GM19240 (cell line): ENCODE measurements around the gene ZSWIM5.
A peak's percentile ranks its signal among the peaks of the same experiment; 100 is the strongest.
"Not testable (repeated sequence)": the region's sequence is repeated elsewhere in the genome, so short reads cannot be mapped to it uniquely, and the experiment has no call there.

Experiments used
- DNase-seq: peaks from one replicate; pipeline ENCODE4 v3.0.0; 2011; ENCODE audit warnings: low spot score; ENCODE audit not compliant: insufficient read length

ZSWIM5 gene

DNA sequence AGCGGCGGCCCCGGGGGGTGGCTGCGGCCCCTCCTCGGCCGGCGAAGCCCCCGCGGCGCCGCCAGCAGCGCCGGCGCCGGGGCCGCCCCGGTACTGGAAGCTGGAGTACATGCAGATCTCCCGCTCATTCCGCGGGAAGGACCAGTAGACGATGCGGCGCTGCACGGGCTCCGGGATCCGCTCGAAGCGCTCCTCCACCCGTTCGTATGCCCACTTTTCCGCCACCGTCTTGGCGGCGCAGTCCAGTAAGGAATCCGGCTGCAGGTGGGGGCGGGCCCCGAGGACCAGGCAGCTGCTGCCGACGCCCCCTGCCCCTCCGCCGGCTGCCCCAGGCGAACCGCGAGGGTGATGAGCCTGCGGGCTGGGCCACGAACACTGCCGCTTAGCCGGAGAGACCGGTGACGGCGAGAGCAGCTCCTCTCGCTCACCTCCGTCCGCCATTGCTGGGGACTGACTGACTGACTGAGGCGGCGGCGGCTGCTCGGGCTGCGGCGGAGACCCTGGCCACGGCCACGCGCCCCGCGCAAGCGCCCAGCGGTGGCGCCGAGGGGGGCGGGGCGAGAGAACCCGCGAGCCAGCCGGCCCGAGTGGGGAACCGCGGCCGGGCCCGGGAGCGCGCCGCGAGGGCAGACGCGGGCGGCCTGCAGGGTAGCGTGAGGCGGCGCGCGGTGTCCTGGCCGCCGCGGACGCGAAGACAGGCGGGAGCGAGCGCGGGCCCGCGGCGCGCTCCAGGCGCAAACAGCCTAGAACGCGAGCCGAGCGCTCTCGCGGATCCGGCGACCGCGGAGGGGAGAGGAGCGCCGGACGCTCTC is at the start of gene ZSWIM5:
ZSWIM5 (minus strand) TSS at position 696 of the 812 bp plus-strand sequence; CDS start at position 441, 255 bp downstream.
- peak; percentile 43 for DNase-seq

DNA sequence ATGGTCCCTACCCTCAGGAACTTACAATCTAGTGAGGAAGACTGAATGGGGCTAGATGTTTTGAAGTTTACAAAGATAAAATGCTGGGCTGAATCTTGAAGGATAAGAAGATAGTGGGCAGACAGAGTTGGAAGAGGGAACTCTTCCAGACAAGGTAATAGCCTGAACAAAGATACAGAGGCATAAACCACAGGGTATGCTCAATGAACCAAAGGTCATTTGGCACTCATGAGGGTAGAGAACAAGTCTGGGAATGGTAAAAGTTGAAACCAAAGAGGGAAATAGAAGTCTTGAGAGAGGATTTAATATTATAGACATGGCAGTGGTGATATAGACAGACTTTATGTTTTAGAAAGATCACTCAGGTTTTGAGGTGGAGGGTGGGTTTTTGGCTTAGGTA is 48.1 kb upstream of the ZSWIM5 start:
- DNase-seq, result no peak

DNA sequence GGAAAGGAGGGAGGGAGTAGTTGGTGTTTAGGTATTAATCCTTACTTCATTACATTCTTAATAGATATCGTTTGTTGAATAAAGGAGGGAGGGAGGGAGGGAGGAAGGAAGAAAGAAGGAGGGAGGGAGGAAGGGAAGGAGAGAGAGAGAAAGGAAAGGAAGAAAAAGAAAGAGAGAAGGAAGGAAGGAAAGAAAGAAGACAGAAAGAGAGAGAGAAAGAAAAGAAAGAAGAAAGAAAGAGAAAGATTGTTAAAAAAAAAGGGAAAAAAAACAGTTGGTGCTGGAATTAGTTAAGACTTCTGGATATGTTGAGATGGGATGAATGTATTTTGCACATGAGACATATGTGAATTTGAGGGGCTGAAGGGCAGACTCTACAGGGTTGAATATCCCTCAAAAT is 44.1 kb upstream of the ZSWIM5 start:
- no peak for DNase-seq

DNA sequence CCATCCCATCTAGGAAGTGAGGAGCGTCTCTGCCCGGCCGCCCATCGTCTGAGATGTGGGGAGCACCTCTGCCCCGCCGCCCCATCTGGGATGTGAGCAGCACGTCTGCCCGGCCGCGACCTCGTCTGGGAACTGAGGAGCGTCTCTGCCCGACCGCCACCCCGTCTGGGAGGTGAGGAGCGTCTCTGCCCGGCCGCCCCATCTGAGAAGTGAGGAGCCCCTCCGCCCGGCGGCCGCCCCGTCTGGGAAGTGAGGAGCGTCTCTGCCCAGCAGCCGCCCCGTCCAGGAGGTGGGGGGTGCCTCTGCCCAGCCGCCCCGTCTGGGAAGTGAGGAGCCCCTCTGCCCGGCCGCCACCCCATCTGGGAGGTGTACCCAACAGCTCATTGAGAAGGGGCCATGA is 41.6 kb upstream of the ZSWIM5 start:
- DNase-seq, result not testable (repeated sequence)

DNA sequence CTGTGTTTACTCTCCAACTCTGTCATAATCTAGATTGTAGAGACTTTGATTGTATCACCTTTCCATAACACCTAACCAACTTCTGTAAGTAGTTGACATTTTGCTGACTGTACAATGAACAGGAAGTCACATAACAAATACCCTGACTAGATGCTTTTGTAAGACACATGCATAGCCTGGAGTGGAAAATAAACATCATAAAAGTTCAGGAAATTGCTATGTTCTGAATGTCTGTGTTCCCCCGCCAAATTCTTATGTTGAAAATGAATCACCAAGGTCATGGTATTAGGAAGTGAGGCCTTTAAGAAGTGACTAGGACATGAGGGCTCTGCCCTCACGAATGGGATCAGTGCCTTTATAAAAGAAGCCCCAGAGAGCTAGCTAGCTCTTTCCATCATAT is 40.4 kb upstream of the ZSWIM5 start:
- no peak for DNase-seq

DNA sequence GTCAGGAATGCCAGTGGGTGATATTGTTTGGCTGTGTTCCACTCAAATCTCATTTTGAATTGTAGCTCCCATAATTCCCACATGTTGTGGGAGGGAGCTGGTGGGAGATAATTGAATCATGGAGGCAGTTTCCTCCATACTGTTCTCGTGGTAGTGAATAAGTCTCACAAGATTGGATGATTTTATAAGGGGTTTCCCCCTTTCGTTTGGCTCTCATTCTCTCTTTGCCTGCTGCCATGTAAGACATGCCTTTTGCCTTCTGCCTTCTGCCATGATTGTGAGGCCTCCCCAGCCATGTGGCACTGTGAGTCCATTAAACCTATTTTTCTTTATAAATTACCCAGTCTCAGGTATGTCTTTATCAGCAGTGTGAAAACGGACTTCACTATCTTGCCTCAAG is 40.0 kb upstream of the ZSWIM5 start:
- DNase-seq, result not testable (repeated sequence)

DNA sequence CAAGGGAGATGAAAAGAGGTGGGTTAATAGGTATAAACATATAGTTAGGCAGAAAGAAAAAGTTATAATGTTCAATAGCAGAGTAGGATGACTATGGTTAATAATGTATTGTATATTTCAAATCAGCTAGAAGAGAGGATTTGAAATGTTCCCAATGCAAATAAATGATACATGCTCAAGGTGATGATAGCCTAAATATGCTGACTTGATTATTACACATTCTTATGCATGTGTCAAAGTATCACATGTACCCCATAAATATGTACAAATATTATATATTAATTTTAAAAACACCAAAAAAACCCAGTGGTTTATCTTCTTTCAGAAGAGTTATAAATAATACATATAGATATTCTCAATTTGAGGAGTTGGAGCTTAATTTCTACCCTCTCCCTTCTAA is 38.3 kb upstream of the ZSWIM5 start:
- no peak for DNase-seq

DNA sequence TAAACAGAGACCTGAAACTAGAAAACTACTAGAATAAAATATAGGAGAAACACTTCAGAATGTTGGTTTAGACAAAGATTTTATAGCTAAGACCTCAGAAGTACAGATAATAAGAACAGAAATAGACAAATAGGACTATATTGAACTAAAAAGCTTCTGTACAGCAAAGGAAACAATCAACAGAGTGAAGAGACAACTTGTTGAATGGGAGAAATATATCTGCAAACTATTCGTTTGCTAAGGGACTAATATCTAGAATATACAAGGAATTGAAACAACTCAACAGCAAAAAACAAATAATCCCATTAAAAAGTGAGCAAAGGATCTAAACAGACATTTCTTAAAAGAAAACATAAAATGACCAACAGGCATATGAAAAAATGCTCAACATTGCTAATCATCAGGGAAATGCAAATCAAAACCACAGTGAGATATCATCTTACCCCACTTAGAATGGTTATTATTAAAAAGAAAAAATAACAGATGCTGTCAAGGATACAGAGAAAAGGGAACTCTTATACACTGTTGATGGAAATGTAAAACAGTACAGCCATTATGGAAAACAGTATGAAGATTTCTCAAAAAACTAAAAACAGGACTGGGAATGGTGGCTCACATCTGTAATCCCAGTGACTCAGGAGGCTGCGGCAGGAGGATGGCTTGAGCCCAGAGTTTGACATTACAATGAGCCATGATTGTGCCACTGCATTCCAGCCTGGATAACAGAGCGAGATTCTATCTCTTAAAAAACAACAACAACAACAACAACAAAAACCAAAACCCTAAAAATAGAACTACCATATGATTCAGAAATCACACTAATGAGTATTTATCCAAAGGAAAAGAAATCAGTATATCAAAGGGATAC is 37.3 kb upstream of the ZSWIM5 start:
- no peak for DNase-seq

DNA sequence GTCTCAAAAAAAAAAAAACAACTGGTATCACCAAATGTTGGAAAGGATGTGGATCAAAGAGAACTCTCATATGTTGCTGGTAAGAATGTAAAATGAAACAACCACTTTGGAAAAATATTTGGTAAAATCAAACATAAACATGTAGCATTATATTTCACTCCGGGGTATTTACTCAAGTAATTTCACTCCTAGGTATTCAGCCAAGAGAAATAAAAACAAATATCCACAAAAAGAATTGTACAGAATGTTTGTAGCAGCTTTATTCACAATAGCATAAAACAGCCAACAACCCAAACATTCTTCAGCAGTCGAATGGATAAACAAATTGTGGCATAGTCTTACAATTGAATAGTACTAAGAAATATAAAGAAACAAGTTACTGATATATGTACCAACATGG is 32.4 kb upstream of the ZSWIM5 start:
- no peak for DNase-seq

DNA sequence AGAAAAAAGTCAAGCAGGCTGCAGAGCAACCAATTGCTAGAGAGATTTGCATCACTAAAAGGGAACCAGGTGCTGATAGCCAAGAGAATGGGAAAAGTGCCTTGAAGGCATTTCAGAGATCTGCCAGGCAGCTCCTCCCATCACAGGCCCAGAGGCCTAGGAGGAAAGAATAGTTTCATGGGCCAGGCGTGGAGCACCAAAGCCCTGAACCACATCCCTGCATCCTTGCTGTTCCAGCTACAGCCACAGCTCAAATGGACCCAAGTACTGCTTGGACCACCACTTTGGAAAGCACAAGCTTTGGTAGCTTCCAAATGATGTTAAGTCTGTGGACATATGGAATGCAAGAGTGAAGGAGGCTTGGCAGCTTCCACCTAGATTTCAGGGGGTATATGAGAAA is 29.7 kb upstream of the ZSWIM5 start:
- DNase-seq, result no peak

DNA sequence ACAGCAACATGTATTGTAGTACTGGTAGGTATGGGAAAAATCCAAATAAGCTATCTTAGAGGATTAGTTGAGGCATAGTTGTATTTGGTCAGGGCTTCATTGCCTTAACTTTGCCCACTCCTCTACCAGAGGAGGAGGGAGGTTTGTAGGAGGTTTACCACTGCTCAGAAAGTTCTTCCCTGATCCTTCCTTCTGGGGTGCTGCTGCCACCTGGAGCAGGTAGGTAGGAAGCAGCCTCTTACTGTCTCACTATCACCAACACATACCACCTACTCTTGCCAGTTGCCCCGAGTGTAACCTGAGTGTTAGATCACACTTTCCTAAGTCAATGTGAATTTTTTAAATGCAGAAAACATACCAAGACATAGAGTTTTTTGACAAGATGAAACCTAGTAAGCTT is 24.1 kb upstream of the ZSWIM5 start:
- no peak for DNase-seq

DNA sequence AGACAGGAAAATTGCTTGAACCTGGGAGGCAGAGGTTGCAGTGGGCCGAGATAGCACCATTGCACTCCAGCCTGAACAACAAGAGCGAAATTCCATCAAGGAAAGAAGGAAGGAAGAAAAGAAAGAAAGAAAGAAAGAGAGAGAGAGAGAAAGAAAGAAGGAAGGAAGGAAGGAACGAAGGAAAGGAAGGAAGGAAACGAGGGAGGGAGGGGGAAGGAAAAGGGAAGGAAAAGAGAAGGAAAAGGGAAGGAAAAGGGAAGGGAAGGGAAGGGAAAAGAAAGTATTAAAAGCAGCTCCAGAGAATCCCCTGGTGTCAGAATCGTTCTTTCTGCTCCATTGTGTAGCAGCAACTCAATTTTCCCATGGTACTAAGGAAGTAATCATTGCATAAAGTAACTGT is 19.2 kb upstream of the ZSWIM5 start:
- DNase-seq, result no peak

DNA sequence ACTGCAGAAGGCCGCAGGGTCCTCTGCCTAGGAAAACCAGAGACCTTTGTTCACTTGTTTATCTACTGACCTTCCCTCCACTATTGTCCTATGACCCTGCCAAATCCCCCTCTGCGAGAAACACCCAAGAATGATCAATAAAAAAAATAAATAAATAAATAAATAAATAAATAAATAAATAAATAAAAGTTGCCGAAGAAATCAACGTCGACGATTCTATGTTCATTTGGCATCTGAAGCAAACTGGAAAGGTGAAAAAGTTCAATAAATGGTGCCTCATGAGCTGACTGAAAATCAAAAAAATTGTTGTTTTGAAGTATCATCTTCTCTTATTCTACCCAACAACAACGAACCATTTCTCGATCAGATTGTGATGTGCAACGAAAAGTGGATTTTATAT is 17.3 kb upstream of the ZSWIM5 start:
- not testable (repeated sequence) for DNase-seq

DNA sequence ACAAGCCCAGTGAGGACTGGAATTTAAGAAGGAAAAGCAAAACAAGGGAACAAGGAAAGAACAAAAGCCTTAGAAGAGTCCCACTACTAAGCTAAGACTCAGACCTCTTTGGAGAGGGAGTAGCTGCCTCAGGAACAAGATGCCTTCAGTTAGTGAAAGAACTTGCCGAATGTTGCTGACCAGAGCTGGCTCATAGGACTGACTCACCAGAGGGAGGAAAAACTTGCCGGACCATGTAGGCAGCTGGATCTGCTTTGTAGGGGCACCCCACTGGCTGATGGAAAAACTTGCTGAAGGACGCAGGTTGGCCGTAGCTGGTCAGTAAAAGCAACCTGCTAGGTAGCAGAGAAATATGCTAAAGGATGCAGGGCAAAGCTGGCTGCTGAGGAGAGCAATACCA is 15.3 kb upstream of the ZSWIM5 start:
- no peak for DNase-seq

DNA sequence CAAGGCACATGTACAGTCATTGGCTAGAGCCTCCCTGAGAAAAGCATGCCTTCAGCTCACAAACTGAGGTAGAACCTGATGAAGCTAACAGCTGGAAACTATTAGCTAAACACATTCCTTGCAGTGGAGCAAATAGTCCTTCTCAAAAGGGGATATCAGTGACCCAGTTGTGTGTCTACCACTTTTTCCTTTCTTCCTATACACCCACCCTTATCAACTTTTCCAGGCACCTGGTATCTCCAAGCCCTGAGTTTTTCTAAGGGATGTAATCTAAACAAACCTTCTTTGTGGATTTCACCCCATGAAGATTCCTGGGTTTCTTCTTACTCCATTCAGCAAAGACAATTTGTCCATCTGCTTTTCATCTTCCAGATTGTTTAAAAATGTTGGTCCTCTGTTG is 10.5 kb upstream of the ZSWIM5 start:
- no peak for DNase-seq

DNA sequence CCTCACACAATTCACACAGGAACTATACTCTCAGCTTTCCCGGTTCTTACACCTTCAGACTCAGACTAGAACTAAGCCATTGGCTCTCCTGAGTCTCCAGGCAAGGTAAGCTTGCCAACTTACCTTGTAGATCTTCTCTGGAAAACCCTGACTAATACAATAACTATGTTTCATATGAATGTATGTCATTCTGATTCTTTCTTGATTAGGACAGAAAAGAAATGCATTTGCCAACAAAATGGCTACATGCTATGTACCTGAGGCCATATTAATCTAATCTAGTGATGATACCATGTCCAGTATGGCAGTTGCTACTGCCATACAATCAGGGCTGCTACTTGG is 9.8 kb upstream of the ZSWIM5 start:
- no peak for DNase-seq

DNA sequence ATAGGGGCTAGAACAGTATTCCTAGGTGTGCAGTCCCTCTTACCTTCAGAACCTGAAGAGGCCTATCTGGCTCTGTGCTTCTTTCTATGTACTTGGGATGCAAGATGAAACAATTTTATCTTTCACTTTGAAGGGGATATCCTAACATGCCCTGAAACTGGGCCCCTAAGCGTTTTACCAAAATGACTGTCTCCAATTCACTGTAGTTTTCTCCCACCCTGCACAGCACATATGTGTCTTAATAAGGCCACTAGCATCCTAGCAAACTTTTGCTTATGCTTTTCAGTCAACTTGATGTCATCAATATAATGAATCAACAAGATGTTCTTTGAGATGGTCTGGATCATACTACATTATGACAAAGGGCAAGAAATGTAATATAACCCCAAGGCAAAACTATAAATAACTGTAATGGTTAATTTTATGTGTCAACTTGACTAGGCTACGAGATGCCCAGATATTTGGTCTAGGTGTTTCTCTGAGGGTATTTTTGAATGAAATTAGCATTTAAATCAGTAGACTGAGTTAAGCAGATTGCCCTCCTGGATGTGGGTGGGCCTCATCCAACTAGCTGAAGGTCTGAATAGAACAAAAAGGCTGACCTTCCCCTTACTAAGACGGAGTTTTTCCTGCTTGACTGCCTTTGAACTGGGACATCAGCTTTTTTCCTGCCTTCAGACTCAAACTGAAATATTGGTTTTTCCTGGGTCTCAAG is 9.2 kb upstream of the ZSWIM5 start:
- DNase-seq, result no peak

DNA sequence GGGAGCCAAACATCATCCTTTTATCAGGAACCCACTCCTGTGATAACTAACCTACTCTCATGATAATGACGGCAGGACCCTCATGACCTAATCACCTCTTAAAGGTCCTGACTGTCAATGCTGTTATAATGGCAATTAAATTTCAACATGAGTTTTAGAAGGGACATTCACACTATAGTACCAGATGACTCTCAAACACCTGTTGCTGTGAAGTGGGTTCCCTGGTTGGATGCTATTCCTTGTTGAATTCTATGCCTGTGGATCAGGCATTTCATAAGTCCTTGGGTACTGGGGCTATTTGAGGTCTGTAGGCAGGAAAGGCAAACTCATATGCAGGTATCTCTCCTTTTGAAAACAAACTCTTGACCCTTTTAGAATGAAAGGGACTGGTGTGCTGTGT is 7.5 kb upstream of the ZSWIM5 start:
- DNase-seq, result no peak

DNA sequence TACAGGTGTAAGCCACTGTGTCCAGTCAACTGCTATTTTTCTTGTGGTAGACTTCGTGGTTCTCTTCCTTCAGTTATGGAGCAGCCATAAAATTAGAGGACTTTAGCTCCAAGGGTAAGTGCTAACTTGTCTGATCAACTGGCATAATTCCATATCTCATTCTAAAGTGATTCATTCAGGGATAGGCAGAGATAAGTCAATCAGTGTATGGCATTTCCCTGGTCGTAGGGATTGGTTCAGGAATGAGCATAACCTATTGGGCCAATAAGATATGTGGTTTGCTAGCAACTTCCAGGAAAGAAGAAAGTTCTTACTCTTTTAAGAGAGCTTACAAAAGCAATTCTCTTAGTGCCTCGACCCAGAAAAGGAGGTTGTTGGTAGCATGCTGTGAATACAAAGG is 4.7 kb upstream of the ZSWIM5 start:
- no peak for DNase-seq

DNA sequence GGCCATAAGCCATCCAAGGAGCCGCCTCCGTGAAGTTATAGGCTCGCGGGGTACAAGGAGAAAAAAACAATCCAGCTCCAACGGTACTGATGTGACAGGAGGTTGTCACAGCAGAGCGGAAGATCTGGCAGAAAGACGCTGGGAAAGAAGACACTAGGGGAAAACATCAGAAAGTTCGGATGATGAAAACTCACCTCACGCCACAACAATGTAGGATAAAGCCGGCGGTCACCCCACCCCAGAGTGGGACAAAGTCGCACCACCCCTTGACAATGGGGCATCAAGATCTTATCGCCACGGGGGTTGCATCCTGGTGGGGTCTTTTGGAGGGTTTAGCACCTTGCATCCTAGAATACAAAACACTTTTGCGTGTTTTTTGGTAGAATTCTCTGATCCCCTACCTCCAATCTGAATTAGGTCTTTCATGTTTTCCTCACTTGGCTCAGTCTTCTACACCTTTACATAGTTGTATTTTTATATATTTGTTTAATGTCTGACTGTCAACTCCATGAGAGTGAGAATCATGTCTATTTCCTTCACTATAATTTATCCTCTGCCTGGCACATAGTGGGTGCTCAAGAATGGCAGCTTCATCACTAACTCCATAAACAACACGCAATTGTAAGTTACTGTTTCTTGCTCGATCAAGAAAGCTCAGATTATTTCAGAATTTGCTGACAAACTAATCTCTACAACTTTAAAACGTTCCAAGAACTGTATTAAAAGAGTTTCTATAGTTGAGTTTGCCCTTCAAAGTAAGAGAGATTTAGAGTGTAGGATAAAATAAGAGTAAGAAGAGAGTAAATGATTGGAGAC is 611 bp upstream of the ZSWIM5 start:
- no peak for DNase-seq
